Osteocyte (in vitro differentiated cells): Measurements from ENCODE around the gene HOXA13. TPM values are rescaled to one million over a fixed set of nuclear protein-coding genes. Genes with fewer than 3 reads are reported as not detected.

Source experiments
- DNase-seq: peaks from one replicate; pipeline ENCODE4 v3.0.0; 2021; ENCODE audit warnings: mixed read lengths; ENCODE audit not compliant: unreplicated experiment; ENCODE audit errors: extremely low spot score
- H3K27ac Mint-ChIP-seq: one replicate; pipeline ENCODE4 v1.8.0; 2021; ENCODE audit warnings: mild to moderate bottlenecking, mixed read lengths; ENCODE audit not compliant: unreplicated experiment
- H3K27me3 Mint-ChIP-seq: one replicate; pipeline ENCODE4 v1.8.0; 2021; ENCODE audit warnings: mixed read lengths; ENCODE audit not compliant: unreplicated experiment
- H3K36me3 Mint-ChIP-seq: one replicate; pipeline ENCODE4 v1.8.0; 2021; ENCODE audit warnings: mixed read lengths; ENCODE audit not compliant: unreplicated experiment
- H3K4me1 Mint-ChIP-seq: one replicate; pipeline ENCODE4 v1.8.0; 2021; ENCODE audit warnings: mixed read lengths; ENCODE audit not compliant: unreplicated experiment
- H3K4me3 Mint-ChIP-seq: one replicate; pipeline ENCODE4 v1.8.0; 2021; ENCODE audit warnings: mild to moderate bottlenecking, moderate library complexity, mixed read lengths; ENCODE audit not compliant: unreplicated experiment
- H3K9me3 Mint-ChIP-seq: one replicate; pipeline ENCODE4 v1.8.0; 2021; ENCODE audit warnings: mixed read lengths; ENCODE audit not compliant: unreplicated experiment
- CTCF ChIP-seq: fragments of 200-600 bp; sonication (generic); IDR thresholded peaks from 2 replicates; pipeline ENCODE4 v1.5.0; 2021; ENCODE audit warnings: antibody characterized with exemption, mild to moderate bottlenecking, moderate library complexity
- total RNA-seq: library from RNA; stranded (reverse); gene quantifications from 2 replicates; pipeline ENCODE4 v1.2.1, GENCODE V29; 2021

HOXA13 gene
- total RNA-seq, 1 donor from 2014 or later: not detected

- H3K27ac Mint-ChIP-seq: no peak overlapping the region
- peaks cover 52% of the 10 kb centered on the region for H3K4me1 Mint-ChIP-seq
- peaks cover 90% of the 10 kb centered on the region for H3K27me3 Mint-ChIP-seq
- peak overlapping the region; percentile 67 for H3K4me3 Mint-ChIP-seq
- no peak for DNase-seq
- no peaks in the 10 kb centered on the region for H3K9me3 Mint-ChIP-seq
- H3K36me3 Mint-ChIP-seq: peaks cover 2% of the 10 kb centered on the region
- no peak for TF ChIP-seq CTCF
These were observed 12.2 kb downstream of the HOXA13 start for GRCh38 chr7:27187475-27188385.

GRCh38 chr7:27186668-27187474 is 13.0 kb downstream of the HOXA13 start:
- Mint-ChIP-seq H3K4me1 (peaks cover 45% of the 10 kb centered on the region), H3K4me3 (no peak overlapping the region)

GRCh38 chr7:27185854-27186667 is 13.8 kb downstream of the HOXA13 start:
- peaks cover 90% of the 10 kb centered on the region for H3K27me3 Mint-ChIP-seq
- H3K4me3 Mint-ChIP-seq: no peak overlapping the region
- TF ChIP-seq CTCF: no peak
- peaks cover 44% of the 10 kb centered on the region for H3K4me1 Mint-ChIP-seq
- no peak overlapping the region for H3K27ac Mint-ChIP-seq
- peaks cover 2% of the 10 kb centered on the region for H3K36me3 Mint-ChIP-seq
- no peaks in the 10 kb centered on the region for H3K9me3 Mint-ChIP-seq
- no peak for DNase-seq

More at GRCh38 chr7:27186668-27187474, 13.0 kb downstream of the HOXA13 start:
- Mint-ChIP-seq H3K27ac (no peak overlapping the region), H3K27me3 (peaks cover 91% of the 10 kb centered on the region), H3K36me3 (peaks cover 2% of the 10 kb centered on the region), H3K9me3 (no peaks in the 10 kb centered on the region)
- no peak for DNase-seq
- TF ChIP-seq CTCF: no peak

- Mint-ChIP-seq H3K27ac (no peak within 1 kb of the TSS), H3K4me3 (peak within 1 kb of the TSS; percentile 69), H3K36me3 (no peaks in the 10 kb centered on the region), H3K9me3 (no peaks in the 10 kb centered on the region), H3K27me3 (peaks cover 86% of the 10 kb centered on the region), H3K4me1 (peaks cover 44% of the 10 kb centered on the region)
- no peak for DNase-seq
- no peak for TF ChIP-seq CTCF
These were observed 14.7 kb downstream of the HOXA13 start, which contains the start of gene HOXA11 for GRCh38 chr7:27185013-27185853. Gene HOXA11, minus strand, starts transcription at chr7:27185232. Its CDS starts 88 bp downstream, at chr7:27185144.
